H1 (cell line): ENCODE measurements around the gene CREBL2. TPM values are rescaled to one million over a fixed set of nuclear protein-coding genes. Genes with fewer than 3 reads are reported as not detected.

Experiments used
- CHD2 ChIP-seq: IDR thresholded peaks from 2 replicates; pipeline ENCODE4 v1.6.1; 2012; ENCODE audit warnings: low read length, improper control_type of control experiment
- HDAC6 ChIP-seq: IDR thresholded peaks from one replicate; pipeline ENCODE4 v1.7.1; 2012; ENCODE audit warnings: low read depth, mild to moderate bottlenecking, inconsistent platforms, low read length, moderate library complexity
- KDM4A ChIP-seq: IDR thresholded peaks from one replicate; pipeline ENCODE4 v1.7.1; 2012; ENCODE audit warnings: low read depth, mild to moderate bottlenecking, moderate library complexity, low read length, inconsistent platforms; ENCODE audit not compliant: severe bottlenecking
- PHF8 ChIP-seq: fragments of 200-600 bp; sonication (generic); conservative IDR thresholded peaks from 2 replicates; pipeline ENCODE4 v1.7.1; 2012; ENCODE audit warnings: low read depth, mild to moderate bottlenecking, inconsistent platforms, low read length, moderate library complexity
- polyA plus RNA-seq, 7 experiments: library from polyadenylated mRNA; depleted of rRNA in 3 of 7; stranded (reverse) in 5 of 7; unstranded in 2 of 7; fragments of >200 nt in 5 of 7; fragments of 200-250 nt in 2 of 7; gene quantifications; 1 replicate in 5 of 7; 2 replicates in 1 of 7; 4 replicates in 1 of 7; pipeline versions ENCODE4 v1.2.1 to v1.2.3, GENCODE V29; 2011 to 2013; ENCODE audit warnings: missing spikeins in 2 of 7, mixed read lengths in 2 of 7
- total RNA-seq: library from RNA; stranded (reverse); fragmentation: NEBNext Ultra II Directional; extraction: Animal tissue kit (Norgen Biotek cat#: 25700); gene quantifications from 2 replicates; pipeline ENCODE4 v1.2.1, GENCODE V29; 2021
- TF ChIP-seq, protein P1 (sequence below): IDR thresholded peaks from 2 replicates; pipeline ENCODE4 v1.6.1; 2012; ENCODE audit warnings: low read length, inconsistent platforms
- TF ChIP-seq, protein P2 (sequence below): fragments of 300-600 bp; sonication (generic); IDR thresholded peaks from 2 replicates; pipeline ENCODE4 v1.7.1; 2012; ENCODE audit warnings: low read length, moderate library complexity, mild to moderate bottlenecking, inconsistent platforms; ENCODE audit not compliant: insufficient replicate concordance

Gene CREBL2
- total and polyA plus RNA-seq, 2 of the 8 experiments (the other 6 are each of a cell fraction or from before 2014, with no cell fraction given) = 9.8 to 18.3 TPM

DNA sequence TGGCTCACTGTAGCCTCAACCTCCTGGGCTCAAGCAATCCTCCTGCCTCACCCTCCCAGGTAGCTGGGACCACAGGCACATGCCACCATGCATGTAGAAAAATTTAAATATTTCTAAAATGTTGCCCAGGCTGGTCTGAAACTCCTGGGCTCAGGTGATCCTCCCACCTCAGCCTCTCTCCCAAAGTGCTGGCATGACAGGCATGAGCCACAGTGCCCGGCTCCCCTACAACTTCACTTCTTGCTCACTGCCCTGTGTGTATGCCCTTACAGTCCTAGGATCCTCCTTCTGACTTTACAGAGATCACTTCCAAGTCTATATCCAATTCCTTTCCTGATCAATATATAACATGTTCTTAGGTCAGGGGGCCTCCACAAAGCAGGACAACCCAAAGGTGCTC is 23.8 kb upstream of the CREBL2 start (continued):
- TF ChIP-seq PHF8 (no peak), HDAC6 (no peak), KDM4A (no peak), CHD2 (no peak)
- TF ChIP-seq, protein P1, sequence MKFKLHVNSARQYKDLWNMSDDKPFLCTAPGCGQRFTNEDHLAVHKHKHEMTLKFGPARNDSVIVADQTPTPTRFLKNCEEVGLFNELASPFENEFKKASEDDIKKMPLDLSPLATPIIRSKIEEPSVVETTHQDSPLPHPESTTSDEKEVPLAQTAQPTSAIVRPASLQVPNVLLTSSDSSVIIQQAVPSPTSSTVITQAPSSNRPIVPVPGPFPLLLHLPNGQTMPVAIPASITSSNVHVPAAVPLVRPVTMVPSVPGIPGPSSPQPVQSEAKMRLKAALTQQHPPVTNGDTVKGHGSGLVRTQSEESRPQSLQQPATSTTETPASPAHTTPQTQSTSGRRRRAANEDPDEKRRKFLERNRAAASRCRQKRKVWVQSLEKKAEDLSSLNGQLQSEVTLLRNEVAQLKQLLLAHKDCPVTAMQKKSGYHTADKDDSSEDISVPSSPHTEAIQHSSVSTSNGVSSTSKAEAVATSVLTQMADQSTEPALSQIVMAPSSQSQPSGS = no peak
- TF ChIP-seq, protein P2, sequence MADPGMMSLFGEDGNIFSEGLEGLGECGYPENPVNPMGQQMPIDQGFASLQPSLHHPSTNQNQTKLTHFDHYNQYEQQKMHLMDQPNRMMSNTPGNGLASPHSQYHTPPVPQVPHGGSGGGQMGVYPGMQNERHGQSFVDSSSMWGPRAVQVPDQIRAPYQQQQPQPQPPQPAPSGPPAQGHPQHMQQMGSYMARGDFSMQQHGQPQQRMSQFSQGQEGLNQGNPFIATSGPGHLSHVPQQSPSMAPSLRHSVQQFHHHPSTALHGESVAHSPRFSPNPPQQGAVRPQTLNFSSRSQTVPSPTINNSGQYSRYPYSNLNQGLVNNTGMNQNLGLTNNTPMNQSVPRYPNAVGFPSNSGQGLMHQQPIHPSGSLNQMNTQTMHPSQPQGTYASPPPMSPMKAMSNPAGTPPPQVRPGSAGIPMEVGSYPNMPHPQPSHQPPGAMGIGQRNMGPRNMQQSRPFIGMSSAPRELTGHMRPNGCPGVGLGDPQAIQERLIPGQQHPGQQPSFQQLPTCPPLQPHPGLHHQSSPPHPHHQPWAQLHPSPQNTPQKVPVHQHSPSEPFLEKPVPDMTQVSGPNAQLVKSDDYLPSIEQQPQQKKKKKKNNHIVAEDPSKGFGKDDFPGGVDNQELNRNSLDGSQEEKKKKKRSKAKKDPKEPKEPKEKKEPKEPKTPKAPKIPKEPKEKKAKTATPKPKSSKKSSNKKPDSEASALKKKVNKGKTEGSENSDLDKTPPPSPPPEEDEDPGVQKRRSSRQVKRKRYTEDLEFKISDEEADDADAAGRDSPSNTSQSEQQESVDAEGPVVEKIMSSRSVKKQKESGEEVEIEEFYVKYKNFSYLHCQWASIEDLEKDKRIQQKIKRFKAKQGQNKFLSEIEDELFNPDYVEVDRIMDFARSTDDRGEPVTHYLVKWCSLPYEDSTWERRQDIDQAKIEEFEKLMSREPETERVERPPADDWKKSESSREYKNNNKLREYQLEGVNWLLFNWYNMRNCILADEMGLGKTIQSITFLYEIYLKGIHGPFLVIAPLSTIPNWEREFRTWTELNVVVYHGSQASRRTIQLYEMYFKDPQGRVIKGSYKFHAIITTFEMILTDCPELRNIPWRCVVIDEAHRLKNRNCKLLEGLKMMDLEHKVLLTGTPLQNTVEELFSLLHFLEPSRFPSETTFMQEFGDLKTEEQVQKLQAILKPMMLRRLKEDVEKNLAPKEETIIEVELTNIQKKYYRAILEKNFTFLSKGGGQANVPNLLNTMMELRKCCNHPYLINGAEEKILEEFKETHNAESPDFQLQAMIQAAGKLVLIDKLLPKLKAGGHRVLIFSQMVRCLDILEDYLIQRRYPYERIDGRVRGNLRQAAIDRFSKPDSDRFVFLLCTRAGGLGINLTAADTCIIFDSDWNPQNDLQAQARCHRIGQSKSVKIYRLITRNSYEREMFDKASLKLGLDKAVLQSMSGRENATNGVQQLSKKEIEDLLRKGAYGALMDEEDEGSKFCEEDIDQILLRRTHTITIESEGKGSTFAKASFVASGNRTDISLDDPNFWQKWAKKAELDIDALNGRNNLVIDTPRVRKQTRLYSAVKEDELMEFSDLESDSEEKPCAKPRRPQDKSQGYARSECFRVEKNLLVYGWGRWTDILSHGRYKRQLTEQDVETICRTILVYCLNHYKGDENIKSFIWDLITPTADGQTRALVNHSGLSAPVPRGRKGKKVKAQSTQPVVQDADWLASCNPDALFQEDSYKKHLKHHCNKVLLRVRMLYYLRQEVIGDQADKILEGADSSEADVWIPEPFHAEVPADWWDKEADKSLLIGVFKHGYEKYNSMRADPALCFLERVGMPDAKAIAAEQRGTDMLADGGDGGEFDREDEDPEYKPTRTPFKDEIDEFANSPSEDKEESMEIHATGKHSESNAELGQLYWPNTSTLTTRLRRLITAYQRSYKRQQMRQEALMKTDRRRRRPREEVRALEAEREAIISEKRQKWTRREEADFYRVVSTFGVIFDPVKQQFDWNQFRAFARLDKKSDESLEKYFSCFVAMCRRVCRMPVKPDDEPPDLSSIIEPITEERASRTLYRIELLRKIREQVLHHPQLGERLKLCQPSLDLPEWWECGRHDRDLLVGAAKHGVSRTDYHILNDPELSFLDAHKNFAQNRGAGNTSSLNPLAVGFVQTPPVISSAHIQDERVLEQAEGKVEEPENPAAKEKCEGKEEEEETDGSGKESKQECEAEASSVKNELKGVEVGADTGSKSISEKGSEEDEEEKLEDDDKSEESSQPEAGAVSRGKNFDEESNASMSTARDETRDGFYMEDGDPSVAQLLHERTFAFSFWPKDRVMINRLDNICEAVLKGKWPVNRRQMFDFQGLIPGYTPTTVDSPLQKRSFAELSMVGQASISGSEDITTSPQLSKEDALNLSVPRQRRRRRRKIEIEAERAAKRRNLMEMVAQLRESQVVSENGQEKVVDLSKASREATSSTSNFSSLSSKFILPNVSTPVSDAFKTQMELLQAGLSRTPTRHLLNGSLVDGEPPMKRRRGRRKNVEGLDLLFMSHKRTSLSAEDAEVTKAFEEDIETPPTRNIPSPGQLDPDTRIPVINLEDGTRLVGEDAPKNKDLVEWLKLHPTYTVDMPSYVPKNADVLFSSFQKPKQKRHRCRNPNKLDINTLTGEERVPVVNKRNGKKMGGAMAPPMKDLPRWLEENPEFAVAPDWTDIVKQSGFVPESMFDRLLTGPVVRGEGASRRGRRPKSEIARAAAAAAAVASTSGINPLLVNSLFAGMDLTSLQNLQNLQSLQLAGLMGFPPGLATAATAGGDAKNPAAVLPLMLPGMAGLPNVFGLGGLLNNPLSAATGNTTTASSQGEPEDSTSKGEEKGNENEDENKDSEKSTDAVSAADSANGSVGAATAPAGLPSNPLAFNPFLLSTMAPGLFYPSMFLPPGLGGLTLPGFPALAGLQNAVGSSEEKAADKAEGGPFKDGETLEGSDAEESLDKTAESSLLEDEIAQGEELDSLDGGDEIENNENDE = no peak
